GM12892 (cell line): ENCODE results near the gene TBCA.

Experiments used
- POLR2A ChIP-seq: IDR thresholded peaks from 2 replicates; pipeline ENCODE4 v1.6.1; 2011; ENCODE audit warnings: low read depth, low read length, control low read depth
- POLR2AphosphoS5 ChIP-seq: IDR thresholded peaks from 2 replicates; pipeline ENCODE4 v1.6.1; 2011; ENCODE audit warnings: low read depth, low read length, control low read depth

GRCh38 chr5:77773734-77774280, 2.3 kb downstream of the TBCA start:
- TF ChIP-seq POLR2A (no peak), POLR2AphosphoS5 (no peak)
